Gastroesophageal sphincter (tissue), 4 donors: ENCODE data around the gene LRRC43. TPM values are rescaled to one million over a fixed set of nuclear protein-coding genes. Genes with fewer than 3 reads are reported as not detected.

Source experiments
- ATAC-seq: fragments of 150-250 bp; one replicate; pipeline ENCODE4 v1.9.1; 2016; ENCODE audit warnings: mild to moderate bottlenecking, moderate library complexity
- H3K27ac ChIP-seq, 4 donors: fragments of 200-600 bp; sonication (generic) in 3 of 4; 1 replicate in 3 of 4; 2 replicates in 1 of 4; pipeline ENCODE4 v1.5.1; 2016 to 2019
- H3K27me3 ChIP-seq: fragments of 200-600 bp; sonication (generic); one replicate; pipeline ENCODE4 v1.5.1; 2019
- H3K36me3 ChIP-seq, 2 donors: fragments of 200-600 bp; sonication (generic); one replicate each; pipeline ENCODE4 v1.5.1; 2019; ENCODE audit warnings: control low read depth in 1 of 2
- H3K4me1 ChIP-seq, 3 donors: fragments of 200-600 bp; sonication (generic); 1 replicate in 2 of 3; 2 replicates in 1 of 3; pipeline ENCODE4 v1.5.1; 2016 to 2019; ENCODE audit warnings: control low read depth in 2 of 3
- H3K4me3 ChIP-seq, 2 donors: fragments of 200-600 bp; sonication (generic); one replicate each; pipeline ENCODE4 v1.5.1; 2019; ENCODE audit warnings: mild to moderate bottlenecking in 1 of 2, moderate library complexity in 1 of 2
- H3K9me3 ChIP-seq, 3 donors: fragments of 200-600 bp; sonication (generic); one replicate each; pipeline ENCODE4 v1.5.1; 2017 to 2019; ENCODE audit warnings: control low read depth in 2 of 3
- CTCF ChIP-seq, 4 experiments: fragments of 200-600 bp in 2 of 4; fragments of 450-650 bp in 2 of 4; sonication (generic) in 1 of 4; IDR thresholded peaks; one replicate each; pipeline ENCODE4 v1.5.1; 2017 to 2019; ENCODE audit warnings: antibody characterized with exemption in 4 of 4, mild to moderate bottlenecking in 2 of 4, moderate library complexity in 2 of 4
- EP300 ChIP-seq: sonication (generic); formaldehyde crosslinking; IDR thresholded peaks from one replicate; pipeline ENCODE4 v1.6.1; 2017; ENCODE audit warnings: antibody characterized with exemption, mild to moderate bottlenecking
- POLR2A ChIP-seq, 2 donors: fragments of 450-650 bp; IDR thresholded peaks; one replicate each; pipeline ENCODE4 v1.6.1; 2017; ENCODE audit warnings: antibody characterized with exemption in 2 of 2, mild to moderate bottlenecking in 2 of 2, moderate library complexity in 1 of 2
- POLR2AphosphoS5 ChIP-seq: sonication (generic); formaldehyde crosslinking; IDR thresholded peaks from one replicate; pipeline ENCODE4 v1.6.1; 2017; ENCODE audit warnings: antibody characterized with exemption
- WGBS, 2 donors: methylation state at CpG; one replicate each; pipeline ENCODE4 v1.1.5; 2018; ENCODE audit warnings: low coverage in 1 of 2; 5-methylcytosine and 5-hydroxymethylcytosine counted together
- total RNA-seq, 4 donors: library from RNA; depleted of rRNA; stranded (reverse); fragments of >200 nt; gene quantifications; one replicate each; pipeline ENCODE4 v1.1.0, GENCODE V29; 2016

Gene LRRC43
- total RNA-seq, 4 donors from 2014 or later: 1.5 to 9.8 (median 3.6) TPM

DNA sequence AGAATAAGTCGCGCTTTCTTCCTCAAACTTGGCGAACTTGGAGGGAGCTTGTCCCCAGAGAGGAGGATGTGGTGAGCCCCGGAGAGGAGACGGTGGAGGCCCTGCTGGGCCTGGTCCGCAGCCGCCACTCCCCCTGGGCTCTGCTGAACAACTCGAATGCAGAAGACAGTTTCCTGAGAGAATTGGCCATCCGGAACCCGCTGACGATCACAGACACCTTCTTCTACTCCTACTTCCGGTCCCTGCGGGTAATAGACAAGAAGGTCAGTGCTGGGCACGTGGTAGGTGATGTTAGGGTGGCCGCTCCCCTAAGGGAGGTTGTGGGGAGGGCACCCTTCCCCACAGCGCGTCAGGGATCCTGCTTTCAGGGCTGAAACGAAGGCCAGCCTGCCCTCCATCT lies 1.6 kb downstream of the LRRC43 start:
- H3K27ac ChIP-seq: no peak overlapping the region
- WGBS, 2 donors: 96% methylated on average over 4 of the region's 18 CpGs; no CpG with 5 or more reads in 1 of the 2 donors
- H3K9me3 ChIP-seq: no peaks in the 10 kb centered on the region
- no peak for ATAC-seq
- TF ChIP-seq CTCF (IDR thresholded peaks at IDR 0.05) (no peak), EP300 (no peak), POLR2AphosphoS5 (no peak), POLR2A (IDR thresholded peaks at IDR 0.05) (no peak)
- H3K4me1 ChIP-seq: peaks cover 0 to 11% (median 0%) of the 10 kb centered on the region in 3 donors
- no peaks in the 10 kb centered on the region for H3K36me3 ChIP-seq
- no peak overlapping the region for H3K4me3 ChIP-seq
- H3K27me3 ChIP-seq: no peaks in the 10 kb centered on the region

DNA sequence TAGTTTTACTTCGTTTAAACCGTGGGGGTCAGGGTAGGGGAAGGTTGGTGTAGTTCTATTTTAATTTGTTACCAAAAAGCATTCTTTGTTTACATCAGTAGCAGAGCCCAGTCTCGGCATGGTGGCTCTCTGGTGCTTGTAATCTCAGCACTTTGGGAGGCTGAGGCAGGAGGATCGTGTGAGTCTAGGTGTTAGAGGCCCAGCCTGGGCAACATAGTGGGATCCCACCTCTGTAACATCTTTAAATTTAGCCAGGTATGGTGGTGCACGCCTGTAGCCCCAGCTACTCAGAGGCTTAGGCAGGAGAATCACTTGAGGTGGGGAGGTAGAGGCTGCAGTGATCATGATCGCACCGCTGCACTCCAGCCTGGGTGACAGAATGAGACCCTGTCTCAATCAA lies 2.2 kb downstream of the LRRC43 start:
- Histone ChIP-seq H3K36me3 (no peaks in the 10 kb centered on the region), H3K27ac (no peak overlapping the region), H3K4me3 (no peak overlapping the region), H3K9me3 (no peaks in the 10 kb centered on the region), H3K27me3 (no peaks in the 10 kb centered on the region), H3K4me1 (peaks cover 0 to 11% (median 0%) of the 10 kb centered on the region in 3 donors)
- ATAC-seq: no peak
- TF ChIP-seq POLR2AphosphoS5 (no peak), POLR2A (IDR thresholded peaks at IDR 0.05) (no peak), CTCF (IDR thresholded peaks at IDR 0.05) (no peak), EP300 (no peak)
- WGBS, 2 donors: 79 to 80% methylated on average over 3 to 4 of the region's 7 CpGs

GRCh38 chr12:122185494-122186082 lies 2.7 kb downstream of the LRRC43 start:
- no peaks in the 10 kb centered on the region for H3K36me3 ChIP-seq
- H3K27me3 ChIP-seq: no peaks in the 10 kb centered on the region
- no peaks in the 10 kb centered on the region for H3K9me3 ChIP-seq
- no peak for ATAC-seq
- peaks cover 0 to 11% (median 0%) of the 10 kb centered on the region in 3 donors for H3K4me1 ChIP-seq
- 93 to 100% methylated on average over 1 to 3 of the region's 10 CpGs for WGBS, 2 donors
- no peak for TF ChIP-seq POLR2AphosphoS5
- no peak for TF ChIP-seq EP300
- no peak for TF ChIP-seq POLR2A (IDR thresholded peaks at IDR 0.05)
- no peak for TF ChIP-seq CTCF (IDR thresholded peaks at IDR 0.05)
- no peak overlapping the region for H3K4me3 ChIP-seq
- no peak overlapping the region for H3K27ac ChIP-seq

DNA sequence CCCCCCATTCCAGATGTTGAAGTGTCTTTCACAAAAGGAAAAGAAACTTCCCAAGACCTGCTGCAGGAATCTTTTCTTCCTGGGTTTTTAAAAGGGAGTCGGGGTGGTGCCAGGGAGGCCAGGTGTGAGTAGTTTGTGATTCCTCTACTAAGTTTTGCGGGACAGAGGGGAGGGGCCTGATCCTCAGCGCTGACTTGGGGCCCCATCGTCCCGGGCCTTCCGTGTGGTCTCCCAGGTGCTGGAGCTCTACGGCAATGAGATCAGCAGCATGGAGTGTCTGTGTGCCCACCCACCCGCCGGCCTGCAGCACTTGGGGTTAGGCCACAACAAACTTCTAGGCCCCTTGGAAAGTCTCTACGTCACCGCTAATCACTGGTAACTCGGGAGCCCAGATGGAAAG lies 4.5 kb downstream of the LRRC43 start:
- no peak overlapping the region for H3K4me3 ChIP-seq
- H3K4me1 ChIP-seq: peaks cover 0 to 11% (median 0%) of the 10 kb centered on the region in 3 donors
- ATAC-seq: no peak
- H3K9me3 ChIP-seq: no peaks in the 10 kb centered on the region
- no peak for TF ChIP-seq POLR2AphosphoS5
- TF ChIP-seq CTCF (IDR thresholded peaks at IDR 0.05): no peak
- TF ChIP-seq EP300: no peak
- no peak for TF ChIP-seq POLR2A (IDR thresholded peaks at IDR 0.05)
- H3K27ac ChIP-seq: no peak overlapping the region
- H3K27me3 ChIP-seq: no peaks in the 10 kb centered on the region
- H3K36me3 ChIP-seq: no peaks in the 10 kb centered on the region
- no CpG with 5 or more reads among the region's 12 CpGs for WGBS, 2 donors
